Retinal pigment epithelial cell (primary cell): ENCODE data around the gene UGT3A1.

Experiments used
- DNase-seq: peaks from one replicate; pipeline ENCODE4 v3.0.0-alpha.2; 2010; ENCODE audit warnings: low read depth
- H3K4me3 ChIP-seq: 2 replicates; pipeline ENCODE4 v1.5.1; 2011; ENCODE audit warnings: mild to moderate bottlenecking, low read length, control low read depth, moderate library complexity
- TF ChIP-seq, protein P1 (sequence below): conservative IDR thresholded peaks from 2 replicates; pipeline ENCODE4 v1.5.1; 2011; ENCODE audit warnings: low read depth, low read length, control low read depth, inconsistent platforms

UGT3A1 gene

GRCh38 chr5:36009698-36010097, 18.5 kb upstream of the UGT3A1 start:
- no peak overlapping the region for H3K4me3 ChIP-seq
- TF ChIP-seq, protein P1, sequence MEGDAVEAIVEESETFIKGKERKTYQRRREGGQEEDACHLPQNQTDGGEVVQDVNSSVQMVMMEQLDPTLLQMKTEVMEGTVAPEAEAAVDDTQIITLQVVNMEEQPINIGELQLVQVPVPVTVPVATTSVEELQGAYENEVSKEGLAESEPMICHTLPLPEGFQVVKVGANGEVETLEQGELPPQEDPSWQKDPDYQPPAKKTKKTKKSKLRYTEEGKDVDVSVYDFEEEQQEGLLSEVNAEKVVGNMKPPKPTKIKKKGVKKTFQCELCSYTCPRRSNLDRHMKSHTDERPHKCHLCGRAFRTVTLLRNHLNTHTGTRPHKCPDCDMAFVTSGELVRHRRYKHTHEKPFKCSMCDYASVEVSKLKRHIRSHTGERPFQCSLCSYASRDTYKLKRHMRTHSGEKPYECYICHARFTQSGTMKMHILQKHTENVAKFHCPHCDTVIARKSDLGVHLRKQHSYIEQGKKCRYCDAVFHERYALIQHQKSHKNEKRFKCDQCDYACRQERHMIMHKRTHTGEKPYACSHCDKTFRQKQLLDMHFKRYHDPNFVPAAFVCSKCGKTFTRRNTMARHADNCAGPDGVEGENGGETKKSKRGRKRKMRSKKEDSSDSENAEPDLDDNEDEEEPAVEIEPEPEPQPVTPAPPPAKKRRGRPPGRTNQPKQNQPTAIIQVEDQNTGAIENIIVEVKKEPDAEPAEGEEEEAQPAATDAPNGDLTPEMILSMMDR, result no peak
- no peak for DNase-seq

DNA sequence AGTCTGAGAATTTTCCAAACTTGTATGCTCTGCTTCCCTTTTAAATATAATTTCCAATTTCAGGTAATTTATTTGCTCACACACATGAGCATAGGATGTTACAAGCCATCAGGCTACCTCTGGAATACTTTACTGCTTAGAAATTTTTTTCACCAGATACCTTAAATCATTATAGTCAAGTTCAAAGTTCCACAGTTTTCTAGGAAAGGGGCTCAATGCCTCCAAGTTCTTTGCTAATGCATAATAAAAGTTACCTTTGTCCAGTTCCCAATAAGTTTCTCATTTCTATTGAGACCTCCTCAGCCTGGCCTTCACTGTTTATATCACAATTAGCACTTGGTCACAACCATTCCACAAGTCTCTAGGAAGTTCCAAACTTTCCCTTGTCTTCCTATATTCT, 16.2 kb upstream of the UGT3A1 start:
- no peak overlapping the region for H3K4me3 ChIP-seq
- no peak for DNase-seq
- TF ChIP-seq, protein P1, result no peak

DNA sequence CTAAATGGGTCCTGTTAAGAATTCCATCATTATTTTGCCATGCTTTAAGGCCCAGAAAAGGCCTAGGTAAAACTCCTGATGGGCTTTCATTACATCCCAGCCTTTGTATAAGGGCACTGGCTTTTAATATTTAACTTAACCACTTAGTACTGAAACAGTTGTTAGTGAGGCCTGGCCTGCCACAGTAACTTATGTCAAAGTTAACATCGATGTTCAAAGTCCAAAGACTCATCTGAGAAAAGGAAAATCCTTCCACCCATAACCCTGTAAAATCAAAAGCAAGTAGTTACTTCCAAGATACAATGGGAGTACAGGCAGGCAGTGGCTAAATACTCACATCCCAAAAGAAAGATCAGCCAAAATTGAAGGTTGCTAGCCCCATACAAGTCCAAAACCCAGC, 15.0 kb upstream of the UGT3A1 start:
- no peak overlapping the region for H3K4me3 ChIP-seq
- TF ChIP-seq, protein P1, result no peak
- DNase-seq, result no peak

DNA sequence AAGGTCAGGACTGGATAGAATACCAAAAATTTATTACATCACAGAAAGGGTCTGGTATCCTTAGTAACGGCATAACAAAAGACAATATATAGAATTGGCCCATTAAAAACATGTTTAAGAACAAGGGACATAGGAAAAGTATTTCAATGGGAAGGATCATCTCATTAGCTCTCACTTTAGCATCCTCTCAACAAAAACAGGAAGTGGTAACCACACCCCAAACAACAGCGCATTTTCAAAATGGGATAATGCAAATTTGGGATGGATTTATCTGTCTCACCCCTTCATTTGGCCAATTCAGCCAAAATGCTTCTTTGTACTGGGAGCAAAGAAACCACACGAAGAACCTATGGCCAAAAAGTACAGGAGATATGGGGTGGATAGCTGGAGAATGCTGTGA, 9.8 kb upstream of the UGT3A1 start:
- no peak for DNase-seq
- TF ChIP-seq, protein P1, result no peak
- H3K4me3 ChIP-seq, result no peak overlapping the region

GRCh38 chr5:35999547-35999946, 8.4 kb upstream of the UGT3A1 start:
- TF ChIP-seq, protein P1, result no peak
- no peak overlapping the region for H3K4me3 ChIP-seq
- no peak for DNase-seq

GRCh38 chr5:35996076-35996475, 4.9 kb upstream of the UGT3A1 start:
- no peak for DNase-seq
- H3K4me3 ChIP-seq, result no peak overlapping the region
- TF ChIP-seq, protein P1, result no peak

GRCh38 chr5:35990520-35990919, 670 bp downstream of the UGT3A1 start:
- TF ChIP-seq, protein P1, result no peak
- no peak overlapping the region for H3K4me3 ChIP-seq
- no peak for DNase-seq
